GM04504 (cell line): ENCODE results near the gene PRICKLE3.

ENCODE experiments used
- DNase-seq: peaks from one replicate; pipeline ENCODE4 v3.0.0-alpha.2; 2012; ENCODE audit warnings: low read depth

PRICKLE3 gene

DNA sequence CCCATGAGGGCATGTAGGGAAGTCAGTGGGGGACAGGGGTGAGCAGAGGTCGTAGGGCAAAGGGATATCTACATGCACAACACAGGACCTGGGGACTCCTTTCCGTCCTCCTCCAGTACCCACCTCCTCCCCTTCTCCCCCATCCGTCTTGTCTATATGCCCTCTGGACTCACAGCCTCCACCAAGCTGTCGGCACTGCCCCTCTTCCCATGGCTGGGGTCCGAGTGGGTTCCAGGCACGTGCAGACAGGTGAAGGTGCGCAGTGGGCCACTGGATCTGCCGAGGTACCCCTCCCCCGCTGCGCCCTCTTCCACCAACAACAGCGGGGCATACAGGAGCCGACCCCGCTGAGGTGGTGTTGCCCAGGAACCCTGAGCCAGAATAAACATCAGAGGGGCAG is 19.3 kb upstream of the PRICKLE3 start:
- no peak for DNase-seq

DNA sequence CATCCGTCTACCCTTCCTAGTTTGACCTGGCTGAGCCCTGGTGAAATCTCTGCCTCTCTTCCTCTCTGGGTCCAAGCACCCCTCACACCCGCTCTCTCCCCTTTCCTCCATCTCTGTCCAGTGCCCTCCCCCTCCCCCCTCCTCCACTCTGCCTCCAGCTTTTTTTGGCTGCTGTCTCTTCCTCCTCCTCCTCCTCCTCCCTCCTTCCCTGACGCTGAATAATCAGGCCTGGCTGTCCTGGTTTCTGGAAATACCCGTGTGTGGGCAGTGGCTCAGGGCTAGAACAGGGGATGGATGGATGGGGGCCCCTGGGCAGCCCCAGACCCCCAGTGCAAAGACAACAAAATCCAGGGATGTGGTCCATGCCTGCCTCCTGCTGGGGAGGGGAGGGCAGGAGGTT is 18.5 kb upstream of the PRICKLE3 start:
- DNase-seq, result no peak

GRCh38 chrX:49204017-49204416 is 17.8 kb upstream of the PRICKLE3 start:
- no peak for DNase-seq

DNA sequence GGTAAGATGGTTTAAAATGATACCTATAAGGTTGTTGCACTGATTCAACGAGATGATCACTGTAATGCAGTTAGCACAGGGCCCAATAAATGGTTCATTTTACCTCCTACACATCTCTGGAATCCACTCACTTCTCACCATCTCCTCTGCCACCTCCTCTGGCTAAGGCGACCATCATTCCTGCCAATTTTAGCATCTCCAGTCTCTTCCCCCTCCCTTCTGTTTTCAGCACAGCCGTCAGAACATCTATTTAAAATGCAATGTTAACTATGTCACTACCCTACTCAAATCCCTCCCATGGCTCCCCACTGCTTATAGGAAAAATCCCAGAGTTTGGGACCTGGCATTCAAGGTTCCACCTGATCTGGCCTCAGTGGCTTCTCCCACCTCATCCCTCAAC is 17.4 kb upstream of the PRICKLE3 start:
- no peak for DNase-seq

DNA sequence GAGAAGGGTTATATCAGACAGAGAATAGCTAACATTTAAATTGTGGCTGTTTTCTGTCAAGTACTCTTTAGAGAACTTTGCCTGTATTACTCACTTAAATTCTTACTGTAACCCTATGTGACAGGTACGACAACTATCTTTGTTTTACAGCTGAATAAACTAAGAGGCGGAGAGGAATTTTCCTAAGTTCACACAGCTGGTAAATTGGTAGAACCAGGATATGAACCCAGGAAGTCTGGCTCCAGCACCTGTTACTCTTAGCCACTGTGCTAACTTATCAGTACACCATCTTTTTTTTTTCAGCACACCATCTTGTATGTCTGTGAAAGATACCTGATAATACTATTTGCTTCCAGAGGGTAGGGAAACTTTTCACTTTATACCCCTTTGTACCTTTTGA is 15.8 kb upstream of the PRICKLE3 start:
- no peak for DNase-seq

DNA sequence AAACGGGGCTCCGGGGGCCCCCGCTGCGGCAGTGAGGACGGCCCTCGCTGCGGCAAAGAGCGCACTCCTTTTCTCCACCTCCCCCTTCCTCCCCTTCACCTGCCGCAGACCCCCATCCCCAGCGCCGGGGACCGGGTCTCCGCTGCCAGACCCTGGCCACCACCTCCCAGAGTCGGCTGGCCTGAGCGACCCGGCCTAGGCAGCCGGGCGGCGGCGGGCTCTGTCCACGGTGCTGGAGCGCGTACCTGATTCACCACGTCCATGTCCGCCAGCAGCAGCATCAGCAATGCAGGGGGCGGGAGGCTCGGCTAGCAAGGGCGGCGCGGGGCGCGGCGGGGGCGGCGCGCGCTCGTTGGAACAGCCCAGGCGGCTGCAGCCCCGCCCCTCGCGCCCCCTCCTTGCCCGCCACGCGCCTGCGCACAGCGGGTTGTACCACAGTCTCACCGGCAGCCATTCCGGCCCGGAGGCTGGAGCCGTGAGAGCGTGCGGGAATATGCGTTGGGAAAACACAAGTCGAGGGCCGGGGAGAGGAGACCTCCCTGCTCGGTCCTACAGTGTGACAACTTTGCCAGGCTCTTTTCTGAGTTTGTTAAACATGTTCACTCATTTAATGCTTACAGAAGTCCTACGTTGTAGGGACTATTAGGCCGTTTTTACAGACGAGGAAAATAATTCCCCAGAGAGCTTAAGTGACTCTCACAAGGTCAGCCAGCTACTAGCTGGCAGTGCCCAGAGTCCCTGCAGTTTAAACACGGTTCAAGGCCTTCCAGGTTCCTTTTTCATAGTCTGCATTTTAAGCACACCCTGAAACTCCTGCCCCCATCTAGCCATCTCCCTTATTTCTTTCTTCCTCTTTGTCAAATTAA is 14.0 kb upstream of the PRICKLE3 start, which contains the start of gene SYP:
SYP (minus strand) TSS at position 288 of the 866 bp plus-strand sequence; CDS start at position 281, 7 bp downstream.
- peak; percentile 61 for DNase-seq

DNA sequence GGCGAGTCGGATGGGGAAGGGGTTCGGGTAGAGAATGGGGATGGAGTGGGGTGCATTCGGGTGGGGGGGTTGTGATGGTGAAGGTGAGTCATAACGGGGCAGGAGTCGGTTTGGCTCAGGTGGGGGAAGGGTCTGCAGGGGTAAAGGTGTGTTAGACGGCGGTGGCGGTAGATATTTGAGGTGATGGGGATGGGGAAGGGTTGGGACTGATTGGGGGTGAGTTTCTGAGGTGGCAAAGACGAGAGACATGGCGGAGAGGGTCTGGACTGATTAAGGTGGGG is 13.1 kb upstream of the PRICKLE3 start:
- DNase-seq, result no peak

DNA sequence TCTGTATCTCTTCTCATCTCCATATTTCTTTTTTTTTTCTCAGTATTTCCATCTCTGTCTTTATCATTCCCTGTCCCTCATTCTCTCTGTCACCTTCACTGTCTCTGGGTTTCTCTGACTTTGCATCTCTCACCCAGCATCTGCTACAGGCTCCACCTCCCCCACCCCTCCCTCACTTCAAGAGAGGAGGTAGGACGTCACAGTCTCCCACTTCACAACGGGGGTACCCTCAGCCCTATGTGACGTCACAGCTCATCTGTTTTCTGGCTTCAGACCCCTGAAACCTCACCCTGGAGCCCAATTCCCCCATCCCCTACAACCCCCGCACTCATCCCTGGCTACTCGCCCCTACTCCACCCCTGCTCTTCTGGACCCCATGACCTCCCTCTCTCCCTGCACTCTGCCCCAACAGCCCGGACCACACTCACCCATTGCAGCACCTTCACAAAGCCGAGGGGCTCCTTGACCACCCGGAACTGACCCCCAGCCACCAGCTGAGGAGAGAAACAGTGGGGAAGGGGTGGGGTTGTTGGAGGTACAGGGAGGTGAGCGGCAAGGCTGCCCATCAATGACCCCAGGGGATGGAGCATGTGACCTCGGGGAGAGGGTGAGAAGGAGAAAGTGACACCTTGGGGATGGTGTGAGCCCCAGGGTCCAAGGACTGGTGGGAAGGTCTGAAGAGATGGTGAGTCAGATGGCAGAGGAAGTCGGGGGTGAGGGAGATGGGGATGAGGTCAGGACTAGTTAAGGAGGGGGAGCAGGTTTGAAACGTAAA is 12.6 kb upstream of the PRICKLE3 start:
- no peak for DNase-seq

DNA sequence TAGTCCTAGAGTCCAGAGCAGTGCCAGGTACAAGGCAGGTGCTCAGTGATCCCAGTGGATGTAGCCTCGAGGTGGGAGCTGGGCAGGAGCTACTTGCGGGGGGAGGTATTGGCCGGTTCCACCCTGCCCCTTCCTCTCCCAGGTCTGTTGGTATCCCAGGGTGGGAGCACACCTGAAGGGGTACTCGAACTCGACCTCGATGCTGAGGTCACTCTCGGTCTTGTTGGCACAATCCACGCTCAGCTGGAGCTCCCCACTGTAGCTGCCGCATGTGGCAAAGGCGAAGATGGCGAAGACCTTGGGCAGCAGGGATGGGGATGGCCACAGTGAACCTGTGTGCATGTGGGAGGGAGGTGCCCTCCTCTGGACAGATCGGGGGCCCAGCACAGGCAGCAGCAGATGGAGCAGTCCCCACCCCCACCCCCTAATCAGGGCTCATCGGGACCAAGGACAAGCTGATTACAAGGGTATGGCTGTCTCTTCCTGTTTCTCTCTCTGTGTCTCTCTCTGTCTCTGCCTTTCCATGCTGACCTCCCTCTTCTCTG is 11.4 kb upstream of the PRICKLE3 start:
- DNase-seq, result no peak

- DNase-seq, result no peak
Observed at GRCh38 chrX:49193542-49193964, 7.4 kb upstream of the PRICKLE3 start.

DNA sequence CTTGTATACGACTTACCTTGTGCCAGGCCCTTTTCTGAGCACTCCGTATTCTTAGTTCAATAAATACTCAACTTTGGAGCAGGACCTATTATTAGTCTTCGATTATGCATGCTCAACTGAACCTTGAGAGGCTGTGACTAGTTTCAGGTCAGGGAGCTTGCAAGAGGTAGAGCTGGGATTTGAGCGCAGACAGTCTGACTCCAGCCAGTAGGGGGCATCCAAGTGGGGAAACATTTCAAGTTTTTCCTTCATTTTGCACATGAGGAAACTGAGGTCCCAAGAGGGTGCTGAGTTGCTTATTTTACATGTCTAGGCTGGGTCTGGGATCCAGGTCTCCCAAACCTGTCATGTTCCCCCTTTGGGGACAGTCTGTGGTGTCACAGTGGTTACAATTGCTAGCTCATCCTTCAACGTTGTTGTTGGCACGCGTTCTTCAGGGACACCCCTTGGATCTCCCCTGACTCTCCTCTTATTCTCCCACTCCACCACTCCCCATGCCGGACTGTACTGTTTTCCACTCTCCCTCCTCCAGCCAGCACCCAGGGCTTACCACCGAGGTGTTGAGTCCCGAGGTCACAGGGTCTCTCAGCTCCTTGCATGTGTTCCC is 6.7 kb upstream of the PRICKLE3 start:
- no peak for DNase-seq

GRCh38 chrX:49191574-49192011 is 5.4 kb upstream of the PRICKLE3 start:
- DNase-seq, result no peak

- peak; percentile 97 for DNase-seq
Observed at GRCh38 chrX:49190821-49191573, 4.8 kb upstream of the PRICKLE3 start.

DNA sequence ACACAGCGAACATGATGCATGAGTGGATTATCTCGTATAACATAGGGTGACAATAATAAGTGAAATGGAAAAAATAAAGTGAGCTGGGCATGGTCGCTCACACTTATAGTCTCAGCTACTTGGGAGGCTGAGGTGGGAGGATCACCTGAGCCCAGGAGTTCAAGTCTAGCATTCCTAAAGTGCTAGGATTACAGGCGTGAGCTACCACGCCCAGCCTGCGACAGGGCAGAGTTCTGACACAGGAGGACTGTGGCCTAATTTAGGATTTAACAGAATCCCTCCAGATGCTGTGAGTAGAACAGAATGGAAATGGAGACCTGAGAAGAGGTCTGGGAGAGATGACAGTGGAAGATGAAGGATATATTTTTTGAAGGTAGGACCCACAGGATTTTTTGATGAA is 3.4 kb upstream of the PRICKLE3 start:
- no peak for DNase-seq

GRCh38 chrX:49188468-49189076 is 2.4 kb upstream of the PRICKLE3 start:
- DNase-seq, result no peak

DNA sequence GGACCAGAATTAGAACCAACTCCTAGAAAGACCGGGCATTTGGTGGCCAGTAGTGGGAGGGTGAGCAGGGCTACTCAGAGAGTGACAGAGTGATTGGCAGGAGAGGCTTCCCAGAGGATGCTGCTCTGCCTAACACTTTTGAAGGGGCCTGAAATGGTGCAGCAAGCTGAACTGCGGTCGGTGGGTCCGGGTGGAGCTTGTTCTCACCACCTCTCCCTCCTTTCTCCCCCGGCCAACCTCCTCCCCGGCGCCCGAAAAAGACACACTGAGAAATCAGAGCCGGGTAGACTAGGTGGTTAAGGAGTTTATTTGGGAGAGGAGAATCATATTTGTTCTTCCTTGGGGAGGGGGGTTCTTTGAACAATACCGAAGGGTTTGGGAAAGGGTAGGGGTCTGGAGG is 1.4 kb upstream of the PRICKLE3 start:
- no peak for DNase-seq

DNA sequence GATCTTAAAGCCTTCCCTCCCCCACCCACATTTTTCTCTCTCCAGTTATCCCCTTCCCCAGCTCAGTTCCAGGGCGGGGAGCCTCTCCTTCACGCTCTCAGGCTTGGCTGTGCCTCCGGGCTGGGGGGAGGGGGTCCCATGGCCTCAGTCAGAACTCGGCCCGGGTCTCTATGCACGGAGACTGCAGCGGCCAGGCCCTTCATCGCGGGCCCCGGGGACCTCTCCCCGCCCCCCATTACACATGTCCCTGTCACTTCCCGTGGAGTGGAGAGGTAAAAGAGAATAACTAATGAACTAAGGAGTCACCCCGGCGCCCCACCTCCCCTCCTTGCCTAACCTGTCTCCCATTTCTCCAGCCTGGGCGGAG is 838 bp upstream of the PRICKLE3 start:
- no peak for DNase-seq

- DNase-seq, result peak; percentile 74
Observed at GRCh38 chrX:49184294-49185281, 1.6 kb downstream of the PRICKLE3 start.

GRCh38 chrX:49183701-49184281 is 2.4 kb downstream of the PRICKLE3 start:
- DNase-seq, result no peak

DNA sequence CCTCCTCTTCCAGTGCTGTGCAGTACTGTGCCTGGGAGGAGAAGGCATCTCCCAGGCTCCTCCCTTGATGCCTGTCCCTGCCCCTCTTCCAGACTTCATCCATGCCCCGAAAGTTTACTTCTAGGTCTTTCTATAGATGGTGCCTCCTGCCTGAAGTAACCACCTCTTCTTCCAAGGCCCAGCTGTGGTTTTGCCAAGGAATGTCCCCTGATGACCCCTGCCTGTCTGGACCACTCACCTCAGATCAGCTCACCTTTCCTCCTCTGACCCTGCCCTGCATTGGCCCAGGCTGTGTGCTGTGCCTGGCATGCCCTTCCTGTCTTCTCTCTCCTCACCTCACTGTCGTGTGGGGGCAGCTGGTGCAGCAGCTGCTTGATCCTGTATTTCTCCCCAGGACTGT is 6.8 kb downstream of the PRICKLE3 start:
- DNase-seq, result no peak
